Measurements from ENCODE around the gene RAB11A.

GRCh38 chr15:65917936-65918335 is 48.6 kb downstream of the RAB11A start:
- no peak for TF ChIP-seq CSDC2 (CRISPR knock-in tag; IDR thresholded peaks at IDR 0.05)
- TF ChIP-seq PATZ1 (CRISPR knock-in tag; IDR thresholded peaks at IDR 0.05; ENCODE audit: borderline replicate concordance) = no peak
- TF ChIP-seq BACH2 (CRISPR knock-in tag; IDR thresholded peaks at IDR 0.05; ENCODE audit: borderline replicate concordance) = no peak
- TF ChIP-seq CSRNP3 (CRISPR knock-in tag; IDR thresholded peaks at IDR 0.05) = no peak
- TF ChIP-seq PPARA (CRISPR knock-in tag; IDR thresholded peaks at IDR 0.05; ENCODE audit: borderline replicate concordance) = no peak
- TF ChIP-seq ARNTL (CRISPR knock-in tag; IDR thresholded peaks at IDR 0.05; ENCODE audit: borderline replicate concordance, low read depth) = no peak
- no peak for TF ChIP-seq GLIS3 (CRISPR knock-in tag; IDR thresholded peaks at IDR 0.05)

Data from SK-N-SH treated with all-trans-retinoic acid at 6 μM for 48 hours (cell line).